HG02610 (cell line): ENCODE results near the gene EIF2S2.
A peak's percentile ranks its signal among the peaks of the same experiment; 100 is the strongest.

Experiments used
- ATAC-seq: cut with Tn5 transposase; IDR thresholded peaks from one replicate; pipeline ENCODE4 v1.9.1; 2021; ENCODE audit warnings: mild to moderate bottlenecking, moderate library complexity; ENCODE audit not compliant: unreplicated experiment

EIF2S2 gene

DNA sequence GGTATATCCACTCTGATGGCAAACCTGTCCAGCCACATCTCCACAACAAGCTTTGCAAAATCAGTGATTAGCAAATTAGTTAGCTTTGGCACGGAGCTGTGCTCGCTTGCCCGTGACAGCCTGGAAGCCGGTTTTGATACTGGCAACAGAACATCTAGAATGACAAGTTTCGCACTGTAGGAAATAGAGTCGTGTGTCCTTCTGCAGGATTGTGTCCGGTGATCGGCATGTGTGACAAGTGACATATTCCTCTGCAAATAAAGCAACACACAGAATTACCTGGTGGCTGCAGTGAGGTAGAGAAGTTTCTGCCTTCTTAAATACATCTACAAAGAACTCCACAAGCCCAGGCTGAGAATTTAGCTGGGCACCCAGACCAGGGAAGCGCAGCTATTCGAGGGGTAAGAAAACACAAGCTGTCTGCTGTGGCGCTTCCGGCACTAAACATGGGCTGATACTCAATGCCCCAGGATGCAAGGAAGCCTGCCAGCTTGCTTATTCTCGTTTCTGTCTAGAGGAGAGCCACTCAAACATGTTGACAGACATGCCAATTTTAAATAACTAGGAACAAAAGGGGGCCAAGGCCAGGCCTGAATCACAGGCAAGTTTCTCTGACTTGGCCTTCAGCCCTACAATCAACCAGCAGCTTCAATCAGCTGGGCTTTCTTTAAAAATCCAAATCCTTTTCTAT lies 22.2 kb downstream of the EIF2S2 start:
- no peak for ATAC-seq

DNA sequence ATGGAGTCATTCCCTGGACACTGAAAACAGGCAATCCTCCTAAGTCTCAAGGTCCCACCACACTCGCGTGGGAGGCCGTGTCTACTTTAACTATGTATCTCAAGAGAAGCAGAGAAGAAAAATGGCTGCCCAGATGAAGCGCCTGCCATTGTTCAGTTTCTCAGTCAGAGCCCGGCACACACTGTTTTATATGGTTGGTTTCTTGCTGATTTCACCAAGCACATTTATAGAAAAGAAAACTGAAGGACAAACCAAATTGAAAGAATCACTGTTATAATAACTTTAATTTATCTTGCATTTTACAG lies 22.9 kb downstream of the EIF2S2 start:
- ATAC-seq, result no peak

DNA sequence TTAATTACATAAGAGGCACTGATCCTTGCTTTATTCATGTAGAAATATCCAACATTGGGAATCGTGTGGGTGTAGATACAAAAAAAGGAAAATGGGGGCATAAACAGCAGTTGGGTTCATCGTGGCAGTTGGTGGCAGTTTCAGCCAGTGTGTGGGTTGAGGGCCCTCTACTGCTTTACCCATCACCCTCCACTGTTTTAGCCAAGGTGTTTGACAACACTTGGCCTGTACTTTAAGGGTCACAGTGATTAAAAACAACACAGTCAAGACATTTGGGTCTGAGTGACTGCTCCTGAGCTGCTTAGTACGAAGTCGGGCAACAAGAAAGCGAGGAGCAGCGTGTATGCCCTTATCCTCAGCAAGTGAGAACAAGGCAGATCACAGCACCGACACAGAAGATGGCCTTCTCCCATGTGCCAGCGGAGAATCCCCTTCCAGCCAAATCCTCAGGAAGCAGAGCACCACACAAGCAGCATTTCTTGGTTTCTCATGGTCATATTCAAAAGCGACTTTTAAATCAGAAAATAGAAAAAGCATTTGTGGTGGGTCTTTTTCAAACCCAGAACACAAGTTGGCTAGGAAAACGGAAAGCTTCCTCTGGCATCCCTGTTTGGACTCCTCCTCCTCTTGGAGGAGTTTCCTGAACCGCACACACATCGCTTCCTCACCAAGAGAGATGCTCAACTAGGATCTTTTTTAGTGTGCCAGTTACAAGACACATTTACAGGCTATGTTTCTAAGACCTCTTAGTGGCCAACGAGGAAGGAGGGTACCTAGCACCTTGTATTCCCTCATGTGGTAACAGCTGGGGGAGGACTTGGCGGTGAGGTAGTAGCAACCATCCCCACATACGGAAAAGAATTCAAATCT lies 23.5 kb downstream of the EIF2S2 start:
- no peak for ATAC-seq

DNA sequence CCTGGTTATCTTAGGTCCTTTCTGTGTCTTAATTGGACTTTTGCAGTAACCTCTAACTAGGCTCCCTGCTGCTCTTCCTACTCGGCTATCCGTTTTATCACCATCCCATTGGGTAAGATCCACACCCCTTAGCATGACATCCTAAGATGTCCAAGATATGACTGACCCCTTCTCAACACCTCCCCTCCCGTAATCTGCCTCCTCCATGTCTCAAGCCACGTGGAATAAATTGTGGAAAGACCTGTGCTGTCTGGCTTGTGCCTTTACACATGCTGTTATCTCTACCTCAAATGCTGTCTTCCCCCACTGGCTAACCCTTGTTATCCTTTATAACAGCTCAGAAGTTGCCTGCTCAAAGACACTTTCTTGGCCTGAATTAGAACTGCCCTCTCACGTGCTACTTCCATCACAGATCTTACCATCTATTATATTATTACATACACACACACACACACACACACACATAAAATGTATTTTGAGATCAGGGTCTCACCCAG lies 26.5 kb downstream of the EIF2S2 start:
- no peak for ATAC-seq

DNA sequence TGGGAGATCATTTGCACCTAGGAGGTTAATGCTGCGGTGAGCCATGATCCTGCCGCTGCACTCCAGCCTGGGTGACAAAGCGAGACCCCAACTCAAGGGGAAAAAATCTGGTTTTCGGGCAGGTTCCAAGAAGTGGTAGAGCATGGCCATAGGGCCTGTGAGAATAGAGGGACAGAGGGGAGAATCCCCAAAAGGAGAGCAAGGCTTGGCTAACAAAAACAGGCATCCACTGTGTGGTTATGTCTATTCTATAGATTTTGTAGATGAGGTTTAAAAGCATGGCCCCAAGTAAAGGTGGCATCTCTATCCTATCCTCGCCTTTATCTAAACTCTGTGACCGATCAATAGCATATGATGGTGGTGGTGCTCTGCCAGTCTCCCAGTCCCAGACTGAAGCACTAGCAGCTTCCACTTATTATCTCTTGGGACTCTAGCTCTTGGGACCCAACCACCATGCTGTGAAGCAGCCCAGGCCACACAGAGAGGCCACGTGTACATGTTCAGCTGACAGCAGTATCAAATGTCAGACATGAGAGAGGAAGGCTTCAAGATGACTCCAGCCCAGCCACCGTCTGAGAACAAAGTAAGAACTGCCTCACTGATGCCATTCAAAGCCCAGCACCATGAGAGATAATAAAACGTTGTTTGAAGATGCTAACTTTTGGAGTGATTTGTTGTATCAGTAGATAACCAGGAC lies 27.7 kb downstream of the EIF2S2 start:
- no peak for ATAC-seq

DNA sequence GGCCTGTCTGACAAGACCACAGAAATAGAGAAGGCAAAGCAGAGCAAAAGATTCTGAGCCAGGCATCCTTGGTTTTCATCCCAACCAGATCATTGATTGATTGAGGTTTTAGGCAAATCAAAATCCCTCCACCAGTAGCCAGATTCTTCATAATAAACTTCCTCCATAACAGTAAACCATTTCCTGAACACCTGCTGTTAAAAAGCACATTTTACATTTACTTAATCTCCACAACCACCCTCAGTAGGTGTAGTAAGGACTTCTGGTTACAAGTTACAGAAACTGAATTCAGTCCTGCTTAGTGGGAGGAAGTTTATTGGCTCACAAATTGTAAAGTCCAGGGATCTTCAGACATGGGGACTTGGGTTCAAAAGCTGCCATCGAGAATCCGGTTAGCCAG lies 28.3 kb downstream of the EIF2S2 start:
- no peak for ATAC-seq

DNA sequence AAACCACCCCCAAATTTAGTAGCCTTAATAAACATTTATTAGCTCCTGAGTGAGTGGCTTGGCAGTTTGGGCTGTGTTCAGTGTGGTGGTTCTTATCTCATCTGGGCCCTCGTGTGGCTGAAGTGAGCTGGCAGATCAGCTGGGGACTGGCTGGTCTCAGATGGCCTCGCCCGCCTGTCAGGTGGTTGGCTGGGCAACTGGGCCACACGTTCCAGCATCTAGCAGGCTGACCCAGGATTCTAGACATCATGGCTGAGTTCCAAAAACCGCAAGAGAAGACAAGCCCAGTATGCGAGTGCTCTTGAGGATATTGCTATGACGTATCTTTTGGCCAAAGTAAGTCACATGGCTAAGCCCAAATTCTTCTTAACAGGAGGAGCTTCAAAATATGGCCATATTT lies 28.9 kb downstream of the EIF2S2 start:
- no peak for ATAC-seq

DNA sequence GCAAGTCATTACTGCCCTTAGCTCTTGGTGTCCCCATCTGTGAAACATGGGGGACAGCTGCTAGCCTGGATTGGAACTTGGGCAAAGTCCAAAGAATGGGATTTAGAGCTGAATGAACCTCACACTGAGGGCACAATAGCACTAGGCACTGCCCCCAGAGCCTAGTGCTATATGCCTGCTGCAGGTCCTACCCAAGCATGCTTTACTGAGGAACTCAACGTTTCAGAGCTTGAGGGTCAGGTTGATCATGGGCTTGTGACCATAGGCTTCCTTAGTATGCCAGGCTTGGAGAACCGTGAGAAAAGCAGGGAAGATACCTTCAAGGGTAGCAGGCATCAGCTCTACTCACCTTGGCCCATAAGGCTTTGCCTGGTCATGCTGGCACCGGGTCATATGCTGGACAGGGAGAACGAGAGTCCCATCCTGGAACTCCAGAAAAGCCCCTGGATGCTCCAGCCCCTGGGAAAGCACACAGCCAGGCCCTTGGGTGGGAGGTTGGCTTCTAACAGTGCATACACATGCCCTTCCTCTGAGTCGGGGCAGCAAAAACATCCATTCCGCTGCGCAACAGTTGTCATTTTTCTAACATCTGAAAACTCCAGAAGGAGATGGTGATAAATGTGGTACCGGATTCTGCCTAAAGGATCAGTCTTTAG lies 29.7 kb downstream of the EIF2S2 start:
- ATAC-seq, result no peak

DNA sequence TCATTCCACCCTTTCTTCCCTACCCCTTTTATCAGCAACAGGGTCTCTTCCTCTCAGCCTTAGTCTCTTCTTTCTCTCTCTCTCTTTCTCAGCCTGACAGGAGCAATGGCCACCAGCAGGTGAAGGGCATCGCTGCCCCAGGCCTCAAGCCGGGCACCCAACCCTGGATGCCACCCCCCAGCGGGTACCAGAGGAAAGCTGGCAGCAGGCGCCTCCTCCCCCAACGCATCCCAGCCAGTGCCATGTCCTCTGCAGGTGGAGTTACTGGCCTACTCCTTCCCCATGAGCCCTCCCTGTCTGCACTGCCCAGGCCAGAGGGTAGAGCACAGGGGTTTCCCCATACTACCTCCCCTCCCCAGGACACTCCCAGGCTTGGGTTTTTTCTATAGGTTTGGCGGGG lies 32.2 kb downstream of the EIF2S2 start:
- no peak for ATAC-seq

DNA sequence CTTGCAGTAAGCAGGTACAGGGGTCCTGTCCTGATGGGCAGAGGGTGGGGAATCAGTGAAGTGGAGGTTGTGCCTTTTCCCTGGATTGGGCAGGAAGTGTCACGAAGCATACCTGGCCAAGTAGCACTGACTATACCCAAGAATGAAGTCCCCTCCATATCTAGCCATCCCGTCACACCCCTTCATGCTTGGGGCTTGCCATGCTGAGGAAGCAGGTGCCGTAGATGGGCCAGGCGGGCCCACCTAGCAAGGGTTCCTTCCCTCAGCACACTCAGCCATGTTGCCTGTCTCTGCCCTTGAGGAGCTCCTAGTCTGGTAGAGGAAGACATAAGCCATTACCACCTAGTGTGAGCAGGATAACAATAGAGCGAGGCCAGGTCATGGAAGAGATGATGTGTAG lies 33.5 kb downstream of the EIF2S2 start:
- ATAC-seq, result no peak

DNA sequence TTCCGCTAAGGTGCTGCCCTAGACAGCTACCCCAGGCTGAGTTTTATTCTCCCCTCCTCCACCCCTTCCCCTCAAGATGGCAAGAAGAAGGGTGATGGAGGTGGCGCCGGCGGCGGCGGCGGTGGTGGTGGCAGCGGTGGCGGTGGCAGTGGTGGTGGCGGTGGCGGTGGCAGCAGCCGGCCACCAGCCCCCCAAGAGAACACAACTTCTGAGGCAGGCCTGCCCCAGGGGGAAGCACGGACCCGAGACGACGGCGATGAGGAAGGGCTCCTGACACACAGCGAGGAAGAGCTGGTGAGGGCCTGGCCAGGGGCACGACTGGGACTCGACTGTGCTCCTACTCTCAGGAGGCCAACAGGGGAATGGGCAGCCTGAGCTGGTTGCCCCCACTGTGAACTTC lies 35.1 kb downstream of the EIF2S2 start:
- no peak for ATAC-seq

DNA sequence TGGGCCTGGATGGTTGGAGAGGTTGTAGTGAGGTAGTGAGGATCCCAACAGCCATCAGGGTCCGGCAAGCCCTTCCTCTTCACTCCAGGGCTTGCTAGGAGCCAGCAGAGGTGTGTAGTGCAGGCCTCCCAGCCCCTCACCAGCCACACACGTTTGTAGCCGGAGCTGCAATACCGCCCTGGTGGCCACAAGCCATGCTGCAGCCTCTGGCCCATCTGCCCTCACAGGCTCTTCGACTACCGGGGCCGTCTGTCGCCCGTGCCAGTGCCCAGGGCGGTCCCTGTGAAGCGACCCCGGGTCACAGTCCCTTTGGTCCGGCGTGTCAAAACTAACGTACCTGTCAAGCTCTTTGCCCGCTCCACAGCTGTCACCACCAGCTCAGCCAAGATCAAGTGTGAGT lies 36.4 kb downstream of the EIF2S2 start:
- ATAC-seq, result no peak

DNA sequence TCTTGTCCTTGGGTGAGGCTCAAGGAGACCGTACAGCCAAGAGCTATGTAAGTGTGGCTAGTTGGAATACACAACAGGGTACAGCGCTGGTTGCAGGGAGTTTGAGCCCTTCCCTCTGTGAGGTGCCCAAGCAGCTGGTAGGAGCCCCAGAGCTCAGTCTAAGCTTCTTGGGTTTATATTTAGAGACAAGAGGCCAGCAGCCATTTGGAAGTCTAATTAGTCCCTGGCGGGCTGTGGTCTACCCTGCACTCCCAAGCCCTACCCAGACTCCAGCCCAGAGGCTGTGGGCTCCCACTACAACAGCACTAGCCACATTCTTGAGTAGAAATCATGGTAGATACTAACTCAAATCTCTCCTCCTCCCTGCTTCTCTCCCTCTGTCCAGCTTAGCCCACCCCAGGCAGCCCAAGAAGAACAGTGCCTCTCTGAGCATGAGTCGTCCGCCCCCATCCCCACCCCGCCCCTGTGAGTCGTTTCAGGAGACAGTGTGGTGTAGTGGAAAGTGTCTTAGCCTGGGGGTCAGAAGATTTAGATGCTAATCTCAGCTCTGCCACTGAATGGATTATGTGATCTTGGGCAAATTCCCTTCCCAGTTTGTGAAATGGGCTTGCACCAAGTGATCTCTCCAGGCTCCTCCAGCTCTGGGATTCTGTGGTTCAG lies 37.8 kb downstream of the EIF2S2 start:
- ATAC-seq, result no peak

DNA sequence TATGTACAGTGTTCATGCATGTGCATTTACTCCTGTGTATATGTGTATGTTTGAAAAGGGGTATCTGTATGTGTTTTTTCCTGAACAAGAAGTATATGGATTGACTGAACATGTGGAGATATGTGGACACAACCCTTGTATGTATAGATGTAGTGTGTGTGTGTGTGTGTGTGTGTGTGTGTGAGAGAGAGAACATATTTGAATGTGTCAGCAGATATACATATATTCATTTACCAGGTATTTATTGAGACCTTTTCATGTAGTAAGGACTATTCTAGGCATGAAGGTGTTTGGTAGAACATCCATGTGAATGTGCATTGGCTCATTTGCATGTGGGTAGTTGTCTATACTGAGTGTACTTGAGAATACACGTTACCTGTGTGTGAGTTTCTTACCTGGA lies 39.3 kb downstream of the EIF2S2 start:
- ATAC-seq, result no peak

DNA sequence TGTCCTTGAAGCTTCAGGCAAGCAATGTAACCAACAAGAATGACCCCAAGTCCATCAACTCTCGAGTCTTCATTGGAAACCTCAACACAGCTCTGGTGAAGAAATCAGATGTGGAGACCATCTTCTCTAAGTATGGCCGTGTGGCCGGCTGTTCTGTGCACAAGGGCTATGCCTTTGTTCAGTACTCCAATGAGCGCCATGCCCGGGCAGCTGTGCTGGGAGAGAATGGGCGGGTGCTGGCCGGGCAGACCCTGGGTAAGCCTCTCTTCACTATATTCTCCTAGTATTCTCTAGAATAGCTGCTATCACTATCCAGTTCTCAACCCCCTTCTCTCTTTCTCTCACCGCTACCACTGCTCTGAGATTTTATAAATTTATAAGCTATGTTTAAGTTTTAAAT lies 40.0 kb downstream of the EIF2S2 start:
- no peak for ATAC-seq

DNA sequence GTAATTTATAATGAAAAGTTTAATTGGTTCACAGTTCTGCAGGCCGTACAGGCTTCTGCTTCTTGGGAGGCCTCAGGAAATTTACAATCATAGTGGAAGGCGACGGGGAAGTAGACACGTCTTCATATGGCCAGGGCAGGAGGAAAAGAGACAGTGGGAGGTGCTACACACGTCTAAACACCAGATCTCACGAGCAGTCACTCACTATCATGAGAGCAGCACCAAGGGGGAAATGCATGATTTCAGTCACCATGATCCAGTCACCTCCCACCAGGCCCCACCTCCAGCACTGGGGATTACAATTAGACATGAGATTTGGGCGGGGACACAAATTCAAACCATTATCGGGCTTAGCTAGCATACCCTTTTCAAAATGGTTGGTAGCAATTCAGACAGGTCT lies 41.2 kb downstream of the EIF2S2 start:
- ATAC-seq, result no peak

DNA sequence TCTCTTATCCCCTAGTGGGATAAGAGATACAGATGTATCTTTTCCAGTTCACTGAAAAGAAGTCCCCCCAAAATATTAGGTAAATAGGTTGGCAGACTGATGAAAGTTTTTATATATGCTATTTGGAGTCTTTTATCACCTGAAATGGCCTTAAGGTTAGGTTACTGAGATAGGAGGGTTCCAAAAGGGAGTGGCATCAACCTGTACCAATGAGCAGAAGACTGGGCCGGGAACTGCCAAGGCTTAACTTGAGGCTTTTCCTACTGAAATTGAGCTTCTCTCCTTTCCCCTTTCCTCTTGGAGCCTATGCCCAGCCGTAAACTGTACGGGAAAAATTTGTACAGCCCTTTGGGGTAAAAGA lies 42.0 kb downstream of the EIF2S2 start:
- ATAC-seq, result no peak

DNA sequence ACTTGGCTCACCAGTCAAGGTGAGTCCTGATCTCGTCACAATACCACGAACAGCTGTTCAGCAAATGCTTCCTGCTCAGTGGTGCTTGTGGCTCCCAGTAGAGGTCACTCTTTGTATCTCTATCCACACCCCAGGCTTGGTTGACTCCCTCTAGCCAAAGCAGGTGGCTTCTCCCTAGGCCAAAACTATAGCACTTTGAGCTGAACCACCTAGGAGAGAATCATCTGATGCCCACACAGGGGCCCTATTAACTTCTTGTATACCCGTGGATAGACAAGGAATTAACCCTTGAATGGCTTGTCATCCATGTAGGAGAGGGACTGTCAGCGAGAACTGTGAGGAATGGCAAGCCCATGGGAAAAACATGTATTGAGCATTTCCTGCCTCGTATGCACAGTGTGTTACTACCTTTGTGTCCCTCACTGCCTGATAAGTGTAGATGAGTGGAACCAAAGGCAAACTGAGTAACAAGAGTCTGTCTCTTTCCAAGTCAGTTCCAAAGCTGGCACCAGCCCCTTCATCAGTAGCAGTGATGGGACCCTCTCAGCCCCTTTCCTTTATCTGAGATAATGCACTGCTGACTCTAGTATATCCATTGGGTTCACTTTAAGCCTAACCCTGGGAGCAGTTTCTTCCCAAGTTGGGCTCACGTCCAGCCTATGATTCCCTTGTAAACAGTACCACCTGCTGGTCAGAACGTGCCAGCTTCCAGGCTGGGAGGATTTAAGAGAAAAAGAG lies 42.5 kb downstream of the EIF2S2 start:
- peak; percentile 84 for ATAC-seq

DNA sequence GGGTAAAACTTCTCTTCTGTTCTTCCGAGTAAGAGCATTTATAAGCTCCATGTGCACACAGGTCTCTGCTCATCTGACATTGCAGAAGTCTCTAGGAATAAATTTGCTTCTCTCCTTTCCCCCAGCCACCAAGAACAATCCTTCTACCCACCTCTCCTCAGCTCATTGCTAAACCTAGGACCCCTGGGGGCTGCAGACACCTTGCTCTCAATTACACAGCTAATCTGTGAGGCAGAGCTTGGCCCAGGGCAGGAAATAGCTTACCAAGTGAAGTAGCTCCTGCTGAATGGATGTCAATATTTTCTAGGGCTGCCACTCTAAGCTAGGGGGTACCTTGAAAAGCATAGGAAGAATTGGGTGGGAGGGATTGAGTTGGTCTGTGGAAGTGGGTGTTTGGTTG lies 44.0 kb downstream of the EIF2S2 start:
- no peak for ATAC-seq

DNA sequence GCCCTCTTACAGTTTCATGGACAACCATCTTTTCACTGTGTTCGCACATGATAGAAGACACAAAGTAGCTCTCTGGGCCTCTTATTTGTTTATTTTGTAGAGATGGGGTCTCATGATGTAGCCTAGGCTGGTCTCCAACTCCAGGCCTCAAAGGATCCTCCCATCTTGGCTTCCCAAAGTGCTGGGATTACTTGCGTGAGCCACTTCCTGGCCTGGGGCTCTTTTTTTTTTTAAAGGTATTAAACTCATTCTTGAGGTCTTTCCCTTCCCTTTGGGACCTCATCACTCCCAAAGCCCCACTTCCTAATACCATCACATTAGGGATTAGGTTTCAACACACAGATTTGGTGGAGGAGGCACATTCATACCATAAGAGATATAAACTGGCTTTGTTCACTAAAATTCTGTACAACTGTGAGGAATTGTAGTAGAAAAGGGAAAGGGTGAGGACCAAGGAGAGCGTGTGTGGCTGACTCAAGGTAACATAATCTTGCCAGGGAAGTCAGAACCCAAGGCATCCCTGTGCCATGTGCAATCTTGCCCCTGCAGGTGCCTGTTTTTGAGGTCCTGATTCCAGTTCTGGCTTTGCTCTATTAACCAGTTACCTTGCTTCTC lies 45.5 kb downstream of the EIF2S2 start:
- ATAC-seq, result no peak
